DND-41 (cell line): ENCODE data around the gene WFDC6.

Experiments
- ATAC-seq: fragments of 200-7000 bp; cut with Tn5 transposase; 3 replicates; pipeline ENCODE4 v1.9.1; 2021; ENCODE audit warnings: low read depth; ENCODE audit not compliant: insufficient read depth
- DNase-seq: peaks from one replicate; pipeline ENCODE4 v3.0.0-alpha.2; 2020
- H2AFZ ChIP-seq: 2 replicates; pipeline ENCODE4 v1.6.0; 2012; ENCODE audit warnings: low read depth, low read length
- H3K27ac ChIP-seq: 2 replicates; pipeline ENCODE4 v1.5.1; 2012; ENCODE audit warnings: low read length, inconsistent platforms
- H3K27me3 ChIP-seq: fragments of 200-600 bp; sonication (generic); 2 replicates; pipeline ENCODE4 v1.6.0; 2012; ENCODE audit warnings: low read length, mild to moderate bottlenecking, inconsistent platforms; ENCODE audit not compliant: insufficient read depth, poor library complexity
- H3K36me3 ChIP-seq: 2 replicates; pipeline ENCODE4 v1.5.1; 2012; ENCODE audit warnings: low read length, inconsistent platforms; ENCODE audit not compliant: insufficient read depth
- H3K4me1 ChIP-seq: 2 replicates; pipeline ENCODE4 v1.5.1; 2012; ENCODE audit warnings: mild to moderate bottlenecking, low read length; ENCODE audit not compliant: insufficient read depth
- H3K4me2 ChIP-seq: 2 replicates; pipeline ENCODE4 v1.6.0; 2012; ENCODE audit warnings: mild to moderate bottlenecking, moderate library complexity, low read length, inconsistent platforms; ENCODE audit not compliant: insufficient read depth
- H3K4me3 ChIP-seq, 2 experiments: fragments of 200-600 bp in 1 of 2; shearing (Covaris generic) in 1 of 2; 2 replicates each; pipeline ENCODE4 v1.5.1; 2012 to 2016; ENCODE audit warnings: inconsistent platforms in 2 of 2, low read length in 2 of 2, mild to moderate bottlenecking in 2 of 2, low read depth in 1 of 2, moderate library complexity in 1 of 2
- H3K79me2 ChIP-seq: 2 replicates; pipeline ENCODE4 v1.6.0; 2012; ENCODE audit warnings: low read length, inconsistent platforms; ENCODE audit not compliant: insufficient read depth
- H3K9ac ChIP-seq: 2 replicates; pipeline ENCODE4 v1.6.0; 2012; ENCODE audit warnings: low read depth, mild to moderate bottlenecking, inconsistent platforms, low read length, moderate library complexity
- H3K9me3 ChIP-seq: 2 replicates; pipeline ENCODE4 v1.5.1; 2012; ENCODE audit warnings: low read length, moderate library complexity, mild to moderate bottlenecking, inconsistent platforms; ENCODE audit not compliant: insufficient read depth, severe bottlenecking
- H4K20me1 ChIP-seq: 2 replicates; pipeline ENCODE4 v1.6.0; 2012; ENCODE audit warnings: low read length; ENCODE audit not compliant: insufficient read depth
- CTCF ChIP-seq: IDR thresholded peaks from 2 replicates; pipeline ENCODE4 v1.5.1; 2012; ENCODE audit warnings: borderline replicate concordance, low read length, moderate library complexity, mild to moderate bottlenecking; ENCODE audit not compliant: poor library complexity, severe bottlenecking; ENCODE audit errors: extremely low read depth
- EZH2 ChIP-seq: IDR thresholded peaks from 3 replicates; pipeline ENCODE4 v1.6.1; 2012; ENCODE audit warnings: borderline replicate concordance, low read depth, mild to moderate bottlenecking, moderate library complexity, low read length, inconsistent platforms; ENCODE audit not compliant: severe bottlenecking

WFDC6 gene

GRCh38 chr20:45497971-45498494 lies 41.2 kb downstream of the WFDC6 start:
- Histone ChIP-seq H3K9ac (no peak overlapping the region), H3K27ac (no peak overlapping the region), H3K4me1 (no peaks in the 10 kb centered on the region), H4K20me1 (no peaks in the 10 kb centered on the region), H3K9me3 (no peaks in the 10 kb centered on the region), H3K36me3 (no peaks in the 10 kb centered on the region), H2AFZ (no peak overlapping the region), H3K4me3 (no peak overlapping the region), H3K27me3 (peaks cover 14% of the 10 kb centered on the region), H3K79me2 (no peaks in the 10 kb centered on the region), H3K4me2 (no peak overlapping the region)
- ATAC-seq (no peak), DNase-seq (no peak)
- TF ChIP-seq CTCF (peak; percentile 15), EZH2 (no peak)

GRCh38 chr20:45496166-45496565 lies 43.1 kb downstream of the WFDC6 start:
- Histone ChIP-seq H4K20me1 (no peaks in the 10 kb centered on the region), H3K27ac (no peak overlapping the region), H3K27me3 (peaks cover 10% of the 10 kb centered on the region), H3K9me3 (no peaks in the 10 kb centered on the region), H3K36me3 (no peaks in the 10 kb centered on the region), H3K9ac (no peak overlapping the region), H3K79me2 (no peaks in the 10 kb centered on the region), H3K4me1 (no peaks in the 10 kb centered on the region), H3K4me3 (no peak overlapping the region), H3K4me2 (no peak overlapping the region), H2AFZ (no peak overlapping the region)
- DNase-seq, result no peak
- no peak for ATAC-seq
- TF ChIP-seq EZH2, result no peak
- no peak for TF ChIP-seq CTCF

- TF ChIP-seq CTCF (no peak), EZH2 (no peak)
- H3K4me3 ChIP-seq, result no peak overlapping the region
- DNase-seq, result no peak
- H3K9ac ChIP-seq, result no peak overlapping the region
- no peaks in the 10 kb centered on the region for H3K36me3 ChIP-seq
- no peak overlapping the region for H2AFZ ChIP-seq
- H3K27ac ChIP-seq, result no peak overlapping the region
- no peaks in the 10 kb centered on the region for H3K79me2 ChIP-seq
- H3K27me3 ChIP-seq, result peaks cover 8% of the 10 kb centered on the region
- no peak for ATAC-seq
- no peaks in the 10 kb centered on the region for H3K4me1 ChIP-seq
- no peaks in the 10 kb centered on the region for H4K20me1 ChIP-seq
- no peak overlapping the region for H3K4me2 ChIP-seq
- H3K9me3 ChIP-seq, result no peaks in the 10 kb centered on the region
Measured at GRCh38 chr20:45495501-45495941, 43.8 kb downstream of the WFDC6 start.
